Breast epithelium (tissue), 4 donors: ENCODE results near the gene PARP11. TPM values are rescaled to one million over a fixed set of nuclear protein-coding genes. Genes with fewer than 3 reads are reported as not detected.
A peak's percentile ranks its signal among the peaks of the same experiment; 100 is the strongest.

ENCODE experiments used
- DNase-seq, 2 donors: peaks; one replicate each; pipeline ENCODE4 v3.0.0-alpha.2; 2019; ENCODE audit warnings: low spot score in 2 of 2
- H3K27ac ChIP-seq, 2 donors: fragments of 200-600 bp; sonication (generic) in 1 of 2; one replicate each; pipeline ENCODE4 v1.5.1; 2016 to 2019; ENCODE audit warnings: mild to moderate bottlenecking in 1 of 2
- H3K27me3 ChIP-seq, 2 donors: fragments of 200-600 bp; sonication (generic) in 1 of 2; one replicate each; pipeline versions ENCODE4 v1.5.1 to v1.6.0; 2017 to 2019; ENCODE audit warnings: control low read depth in 1 of 2, mild to moderate bottlenecking in 1 of 2
- H3K36me3 ChIP-seq: fragments of 200-600 bp; one replicate; pipeline ENCODE4 v1.5.1; 2019
- H3K4me1 ChIP-seq, 2 donors: fragments of 200-600 bp; sonication (generic); one replicate each; pipeline ENCODE4 v1.5.1; 2016 to 2019; ENCODE audit warnings: control low read depth in 1 of 2
- H3K4me3 ChIP-seq, 3 donors: fragments of 200-600 bp; sonication (generic); 1 replicate in 2 of 3; 2 replicates in 1 of 3; pipeline ENCODE4 v1.5.1; 2016 to 2019; ENCODE audit warnings: mild to moderate bottlenecking in 3 of 3, moderate library complexity in 2 of 3
- H3K9me3 ChIP-seq, 2 donors: fragments of 200-600 bp; sonication (generic) in 1 of 2; one replicate each; pipeline ENCODE4 v1.5.1; 2016 to 2019; ENCODE audit warnings: control low read depth in 1 of 2
- POLR2A ChIP-seq: fragments of 450-650 bp; IDR thresholded peaks from one replicate; pipeline ENCODE4 v1.6.1; 2016; ENCODE audit warnings: antibody characterized with exemption, mild to moderate bottlenecking, moderate library complexity
- POLR2AphosphoS5 ChIP-seq, 3 donors: sonication (generic); formaldehyde crosslinking; IDR thresholded peaks; one replicate each; pipeline ENCODE4 v1.6.1; 2017; ENCODE audit warnings: antibody characterized with exemption in 3 of 3
- intact Hi-C: fragments of 100-400 bp; cut with DNase I; formaldehyde crosslinking; loops from one replicate; pipeline ENCODE4 v1.15.1; 2023; ENCODE audit warnings: low total_unique reads
- total RNA-seq, 3 donors: library from RNA; depleted of rRNA; stranded (reverse); fragments of >200 nt; gene quantifications; one replicate each; pipeline ENCODE4 v1.1.0, GENCODE V29; 2016
- TF ChIP-seq, protein P1 (sequence below), 3 donors: fragments of 450-650 bp; IDR thresholded peaks; one replicate each; pipeline ENCODE4 v1.5.1; 2016 to 2017; ENCODE audit warnings: antibody characterized with exemption in 3 of 3, mild to moderate bottlenecking in 3 of 3, moderate library complexity in 3 of 3

PARP11 gene
- total RNA-seq, 3 donors from 2014 or later = 6.2 to 12.3 (median 7.5) TPM

DNA sequence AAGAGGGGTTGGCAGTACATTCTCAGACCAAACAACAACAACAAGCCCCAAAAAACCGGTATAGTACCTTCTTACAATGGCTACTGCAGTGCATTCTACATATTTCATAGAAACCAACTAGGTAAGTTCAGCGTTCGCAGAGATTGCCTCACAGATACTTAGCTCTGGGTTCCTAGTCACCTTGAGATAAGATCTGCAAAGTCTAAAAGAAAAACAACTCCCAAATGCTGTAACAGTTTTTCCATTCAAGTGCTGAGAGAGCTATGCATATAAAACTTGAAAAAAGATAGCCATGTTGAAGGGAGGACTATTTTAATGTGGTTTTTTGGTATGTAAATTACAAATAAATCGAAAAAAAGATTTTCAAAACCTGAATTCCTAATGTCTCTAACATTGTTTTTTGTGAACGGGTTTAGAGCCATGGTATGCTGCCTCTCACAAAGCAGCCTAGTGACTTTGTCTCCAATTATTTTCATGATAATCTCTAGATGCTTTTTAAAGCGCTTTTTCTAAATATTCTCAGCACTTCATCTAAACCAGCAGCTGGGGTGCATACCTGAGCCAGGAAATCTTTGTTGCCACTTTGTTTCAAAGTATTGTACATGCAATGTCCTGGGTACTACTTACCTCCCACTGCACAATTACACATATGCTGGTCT, 63.7 kb downstream of the PARP11 start:
- intact Hi-C loops = no loop called here
- DNase-seq = no peak
- H3K36me3 ChIP-seq = peaks cover 4% of the 10 kb centered on the region
- H3K4me1 ChIP-seq = no peaks in the 10 kb centered on the region
- no peaks in the 10 kb centered on the region for H3K9me3 ChIP-seq
- no peaks in the 10 kb centered on the region for H3K27me3 ChIP-seq
- H3K4me3 ChIP-seq = no peak overlapping the region
- TF ChIP-seq POLR2AphosphoS5 (IDR thresholded peaks at IDR 0.05) = no peak
- TF ChIP-seq, protein P1, sequence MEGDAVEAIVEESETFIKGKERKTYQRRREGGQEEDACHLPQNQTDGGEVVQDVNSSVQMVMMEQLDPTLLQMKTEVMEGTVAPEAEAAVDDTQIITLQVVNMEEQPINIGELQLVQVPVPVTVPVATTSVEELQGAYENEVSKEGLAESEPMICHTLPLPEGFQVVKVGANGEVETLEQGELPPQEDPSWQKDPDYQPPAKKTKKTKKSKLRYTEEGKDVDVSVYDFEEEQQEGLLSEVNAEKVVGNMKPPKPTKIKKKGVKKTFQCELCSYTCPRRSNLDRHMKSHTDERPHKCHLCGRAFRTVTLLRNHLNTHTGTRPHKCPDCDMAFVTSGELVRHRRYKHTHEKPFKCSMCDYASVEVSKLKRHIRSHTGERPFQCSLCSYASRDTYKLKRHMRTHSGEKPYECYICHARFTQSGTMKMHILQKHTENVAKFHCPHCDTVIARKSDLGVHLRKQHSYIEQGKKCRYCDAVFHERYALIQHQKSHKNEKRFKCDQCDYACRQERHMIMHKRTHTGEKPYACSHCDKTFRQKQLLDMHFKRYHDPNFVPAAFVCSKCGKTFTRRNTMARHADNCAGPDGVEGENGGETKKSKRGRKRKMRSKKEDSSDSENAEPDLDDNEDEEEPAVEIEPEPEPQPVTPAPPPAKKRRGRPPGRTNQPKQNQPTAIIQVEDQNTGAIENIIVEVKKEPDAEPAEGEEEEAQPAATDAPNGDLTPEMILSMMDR (IDR thresholded peaks at IDR 0.05) = no peak
- TF ChIP-seq POLR2A = no peak
- H3K27ac ChIP-seq = no peak overlapping the region

DNA sequence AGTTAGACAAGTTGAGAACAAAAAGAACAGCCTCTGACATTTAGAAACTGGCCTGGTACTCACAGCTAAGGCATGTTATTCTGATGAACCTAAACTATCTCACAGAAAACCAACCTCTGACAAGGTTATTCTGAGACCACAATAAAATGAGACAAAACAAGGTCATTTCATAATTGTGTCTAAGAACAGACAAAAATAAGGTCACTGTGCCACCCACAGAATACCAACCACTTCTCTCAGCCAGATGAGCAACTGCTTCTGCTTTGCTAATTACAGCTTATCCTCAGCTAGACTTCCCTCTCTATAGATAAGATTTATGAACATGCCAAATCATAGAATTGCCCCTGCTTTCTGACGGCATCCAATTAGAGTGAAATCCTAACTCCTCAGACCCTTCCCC, 68.1 kb downstream of the PARP11 start:
- Histone ChIP-seq H3K27ac (no peak overlapping the region), H3K4me3 (no peak overlapping the region), H3K4me1 (no peaks in the 10 kb centered on the region), H3K36me3 (no peaks in the 10 kb centered on the region), H3K27me3 (no peaks in the 10 kb centered on the region), H3K9me3 (no peaks in the 10 kb centered on the region)
- no peak for DNase-seq
- TF ChIP-seq POLR2AphosphoS5 (IDR thresholded peaks at IDR 0.05) (no peak), POLR2A (no peak)
- TF ChIP-seq, protein P1 (IDR thresholded peaks at IDR 0.05) = no peak
- intact Hi-C loops = no loop called here

DNA sequence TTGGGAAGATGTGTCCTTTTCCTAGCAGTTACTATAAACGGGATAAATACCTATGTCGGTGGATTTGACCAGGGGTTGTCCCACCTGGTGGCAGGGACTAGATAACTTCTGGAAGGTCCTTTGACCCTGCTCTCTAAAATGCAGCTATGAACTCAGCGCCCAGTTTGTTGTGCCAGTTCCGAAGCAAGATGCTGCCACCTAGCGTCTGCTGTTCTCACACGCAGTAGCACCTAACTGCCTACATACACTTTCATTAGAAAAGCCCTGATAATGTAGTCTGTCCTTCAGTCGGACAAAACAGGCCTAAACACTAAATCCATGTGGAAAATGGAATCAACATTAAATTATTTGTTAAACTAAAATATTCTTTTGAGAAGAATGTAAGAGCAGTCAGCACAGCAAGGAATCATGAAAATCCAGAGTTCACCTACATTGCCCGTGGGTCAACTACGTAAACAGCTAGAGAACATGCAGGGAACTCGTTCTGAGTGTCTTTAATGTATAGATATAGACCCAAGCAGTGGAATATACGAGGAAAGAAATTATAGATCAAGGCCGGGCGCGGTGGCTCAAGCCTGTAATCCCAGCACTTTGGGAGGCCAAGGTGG, 69.2 kb downstream of the PARP11 start:
- Histone ChIP-seq H3K36me3 (no peaks in the 10 kb centered on the region), H3K27me3 (no peaks in the 10 kb centered on the region), H3K27ac (no peak overlapping the region), H3K4me3 (no peak overlapping the region), H3K4me1 (no peaks in the 10 kb centered on the region), H3K9me3 (no peaks in the 10 kb centered on the region)
- TF ChIP-seq POLR2AphosphoS5 (IDR thresholded peaks at IDR 0.05) (no peak), POLR2A (no peak)
- TF ChIP-seq, protein P1 (IDR thresholded peaks at IDR 0.05) = peak; percentile 45 to 76 (median 73)
- DNase-seq = peak; percentile 57 to 64
- intact Hi-C loops = no loop called here

DNA sequence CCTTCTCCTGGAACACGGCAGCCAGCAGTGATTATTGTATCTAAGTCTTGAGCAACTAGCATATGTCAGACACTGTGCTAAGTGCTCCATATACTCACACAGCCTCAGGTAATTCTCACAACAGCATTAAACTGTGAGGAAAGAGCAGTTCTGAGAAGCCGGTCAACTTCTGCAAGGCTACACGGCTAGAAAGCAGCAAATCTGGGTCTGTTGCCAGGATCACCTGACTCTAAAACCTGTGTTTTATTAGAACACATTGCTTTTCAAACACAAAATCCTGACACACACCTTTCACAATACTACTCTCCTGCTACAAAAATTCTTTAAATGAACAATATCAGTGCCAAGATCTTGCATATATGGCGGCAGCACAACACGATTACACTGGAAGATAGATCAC, 70.5 kb downstream of the PARP11 start:
- H3K9me3 ChIP-seq = no peaks in the 10 kb centered on the region
- no peaks in the 10 kb centered on the region for H3K27me3 ChIP-seq
- intact Hi-C loops = no loop called here
- no peak for DNase-seq
- H3K27ac ChIP-seq = no peak overlapping the region
- no peak for TF ChIP-seq POLR2A
- TF ChIP-seq POLR2AphosphoS5 (IDR thresholded peaks at IDR 0.05) = no peak
- TF ChIP-seq, protein P1 (IDR thresholded peaks at IDR 0.05) = no peak
- H3K4me3 ChIP-seq = no peak overlapping the region
- no peaks in the 10 kb centered on the region for H3K4me1 ChIP-seq
- H3K36me3 ChIP-seq = no peaks in the 10 kb centered on the region

DNA sequence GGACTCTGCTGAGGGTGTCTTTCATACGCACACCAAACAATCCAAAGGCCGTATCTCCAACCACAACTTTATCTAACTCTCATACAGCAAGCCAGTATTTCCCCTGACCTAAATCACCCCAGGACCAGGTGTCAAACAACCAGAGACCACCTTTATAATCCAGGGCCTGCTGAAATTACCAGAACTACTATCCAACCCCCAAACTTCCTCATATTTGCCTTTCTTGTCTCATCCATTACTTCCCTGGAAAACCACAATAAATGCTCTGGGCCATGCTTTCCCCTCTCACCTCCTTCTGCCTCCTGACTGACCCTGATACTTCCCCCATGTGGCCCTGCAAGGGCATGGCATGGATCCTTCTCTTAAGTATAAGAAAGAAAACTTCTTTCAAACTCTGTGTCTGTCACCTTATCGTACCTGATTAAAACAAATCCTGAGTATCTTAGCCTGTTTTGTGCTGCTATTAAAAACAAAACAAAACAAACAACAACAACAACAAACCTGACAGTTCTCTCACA, 75.6 kb downstream of the PARP11 start:
- H3K27me3 ChIP-seq = no peaks in the 10 kb centered on the region
- no peak for TF ChIP-seq POLR2AphosphoS5 (IDR thresholded peaks at IDR 0.05)
- no peak for TF ChIP-seq POLR2A
- TF ChIP-seq, protein P1 (IDR thresholded peaks at IDR 0.05) = no peak
- no peak for DNase-seq
- no peak overlapping the region for H3K4me3 ChIP-seq
- H3K27ac ChIP-seq = no peak overlapping the region
- H3K36me3 ChIP-seq = no peaks in the 10 kb centered on the region
- no peaks in the 10 kb centered on the region for H3K9me3 ChIP-seq
- intact Hi-C loops = no loop called here
- no peaks in the 10 kb centered on the region for H3K4me1 ChIP-seq
